Stimulated activated naive CD8-positive, alpha-beta T cell treated with anti-CD3 and anti-CD28 coated beads, Interleukin-15, Interleukin-2, amounts not matched to agents 100 U/mL and 50 U/mL, for 24 hours (primary cell): Measurements from ENCODE around the gene STPG3.

Source experiments
- ATAC-seq: fragments of 150-1000 bp; cut with Tn5 transposase; one replicate; pipeline ENCODE4 v1.10.0; 2021
- DNase-seq: peaks from one replicate; pipeline ENCODE4 v3.0.0; 2021

Gene STPG3

DNA sequence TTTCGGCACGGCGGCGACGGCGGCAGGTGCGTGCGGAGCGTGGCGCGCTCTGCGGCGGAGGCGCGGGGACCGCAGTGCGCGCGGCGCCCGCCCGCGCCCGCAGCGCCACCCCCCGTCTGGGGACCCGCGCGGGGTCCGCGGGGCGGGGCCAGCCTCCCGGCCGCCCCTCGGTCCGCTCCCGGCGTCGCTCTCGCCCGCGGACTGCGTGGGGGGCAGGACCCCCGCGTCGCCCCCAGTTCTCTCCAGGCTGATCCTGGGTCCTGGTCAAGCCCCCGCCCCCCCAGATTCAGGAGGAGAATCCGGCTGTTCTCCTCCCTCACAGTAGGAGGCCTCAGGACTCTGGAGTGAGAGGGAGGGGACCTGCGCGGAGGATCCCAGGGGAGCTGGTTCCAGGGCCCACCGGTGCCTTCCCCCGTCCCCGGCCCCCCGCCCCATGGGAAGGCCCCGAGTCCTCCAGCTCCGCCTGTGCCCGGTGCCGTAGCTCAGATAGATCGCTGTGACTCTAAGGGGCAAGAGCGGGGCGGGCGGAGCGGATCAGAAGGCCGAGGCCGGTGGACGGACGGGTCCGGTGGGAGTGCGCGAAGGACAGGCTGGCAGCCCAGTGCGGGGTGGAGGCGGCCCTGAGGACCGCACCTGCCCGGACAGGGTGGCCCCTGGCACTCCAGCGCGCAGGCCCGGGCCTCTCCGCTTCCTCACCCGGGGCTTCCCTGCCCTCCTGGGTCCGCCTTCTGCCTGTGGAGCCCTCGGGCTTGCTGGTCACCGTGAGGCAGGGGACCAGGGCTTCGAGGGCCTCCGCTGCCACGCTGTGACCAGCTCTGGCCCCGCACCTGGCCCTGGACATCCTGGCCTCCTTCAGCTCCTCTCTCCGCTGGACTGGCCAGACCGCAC lies 28.7 kb upstream of the STPG3 start, which contains the start of gene RNF208:
Gene RNF208, minus strand, starts transcription at position 51 of the 888 bp plus-strand sequence. CDS start 1,028 bp downstream, outside the sequence.
- ATAC-seq: no peak
- DNase-seq: no peak

DNA sequence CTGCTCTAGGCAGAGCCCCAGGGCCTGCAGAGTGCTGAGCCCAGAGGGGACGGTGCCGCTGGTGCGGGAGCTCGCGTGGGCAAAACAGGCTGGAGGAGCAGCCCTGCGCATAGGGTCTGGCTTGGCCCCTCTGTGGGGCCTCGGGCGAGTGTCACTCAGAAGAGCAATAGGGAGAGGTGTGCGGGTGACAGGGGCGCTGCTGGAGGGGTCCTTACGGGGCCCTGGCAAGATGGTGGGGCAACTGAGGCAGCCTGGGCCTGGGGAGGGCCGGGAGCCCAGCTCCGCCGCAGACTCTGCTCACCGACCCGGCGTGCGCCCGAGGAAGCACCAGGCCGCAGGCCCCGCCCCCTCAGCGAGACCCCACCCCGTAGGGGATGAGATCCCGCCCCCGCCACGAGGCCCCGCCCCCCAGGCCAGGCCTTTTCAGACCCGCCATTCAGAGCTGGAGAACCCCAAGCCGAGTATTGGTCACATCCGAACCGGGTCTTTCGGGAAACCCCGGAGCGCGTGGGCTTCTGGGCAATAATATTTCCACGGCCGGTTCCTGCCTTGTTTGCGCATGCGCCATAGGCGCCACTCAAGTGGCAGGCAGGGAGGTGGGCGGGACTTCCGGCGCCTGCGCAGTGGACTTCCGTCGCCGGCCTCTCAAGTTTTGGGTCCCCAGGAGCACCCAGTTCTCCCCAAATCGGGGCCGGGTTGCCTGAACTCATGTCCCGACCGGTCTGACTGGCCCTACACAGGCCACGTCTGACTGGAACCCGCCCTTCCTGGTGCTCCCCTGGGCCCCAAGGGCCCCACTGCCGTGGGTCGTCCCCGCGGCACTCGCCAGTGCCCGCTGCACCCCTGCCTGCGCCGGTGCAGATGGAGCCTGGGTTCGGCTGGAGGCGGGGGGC lies 27.8 kb upstream of the STPG3 start:
- peak; percentile 97 for DNase-seq
- ATAC-seq: peak; percentile 85

DNA sequence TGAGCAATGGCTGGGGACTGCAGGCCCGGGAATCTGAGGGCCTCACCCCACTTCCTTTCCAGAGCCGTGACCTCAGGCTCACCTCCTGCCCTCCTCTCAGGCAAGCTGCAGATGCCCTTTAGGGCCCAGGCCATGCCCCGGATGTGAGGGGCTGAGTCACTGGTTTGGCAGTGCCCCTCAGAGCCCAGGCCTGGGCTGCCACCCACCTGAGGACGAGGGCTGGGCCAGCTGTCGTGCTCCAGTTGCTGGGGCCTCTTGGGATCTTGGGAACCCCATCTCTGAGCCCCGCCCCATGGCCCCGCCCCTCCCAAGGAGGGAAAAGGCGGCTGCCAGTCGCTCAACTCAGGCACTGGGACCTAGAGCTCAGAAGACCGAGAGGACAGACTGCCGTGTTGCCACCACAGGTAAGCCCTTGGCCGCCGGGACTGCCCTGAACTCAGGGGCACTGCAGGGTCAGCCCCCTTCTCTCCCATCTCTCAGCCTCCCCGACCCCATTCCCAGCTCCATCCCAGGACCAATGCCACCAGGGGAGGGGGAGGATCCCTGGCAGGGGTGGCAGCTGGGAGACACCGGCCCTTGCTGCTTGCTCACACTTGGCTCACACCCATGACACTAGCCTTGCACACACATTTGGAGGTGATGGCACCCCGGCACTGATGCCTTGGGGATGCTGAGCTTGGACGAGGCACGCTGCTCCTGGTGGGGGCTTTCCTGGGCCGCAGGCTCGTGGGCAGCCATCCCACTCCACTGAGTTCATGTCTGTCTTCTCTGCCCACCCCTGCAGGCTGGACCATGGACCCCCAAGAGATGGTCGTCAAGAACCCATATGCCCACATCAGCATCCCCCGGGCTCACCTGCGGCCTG lies 26.0 kb upstream of the STPG3 start, which contains the start of gene CYSRT1:
Gene CYSRT1, plus strand, starts transcription at position 345 of the 865 bp plus-strand sequence. Its CDS starts 448 bp downstream, at position 793.
- peak; percentile 8 for ATAC-seq

DNA sequence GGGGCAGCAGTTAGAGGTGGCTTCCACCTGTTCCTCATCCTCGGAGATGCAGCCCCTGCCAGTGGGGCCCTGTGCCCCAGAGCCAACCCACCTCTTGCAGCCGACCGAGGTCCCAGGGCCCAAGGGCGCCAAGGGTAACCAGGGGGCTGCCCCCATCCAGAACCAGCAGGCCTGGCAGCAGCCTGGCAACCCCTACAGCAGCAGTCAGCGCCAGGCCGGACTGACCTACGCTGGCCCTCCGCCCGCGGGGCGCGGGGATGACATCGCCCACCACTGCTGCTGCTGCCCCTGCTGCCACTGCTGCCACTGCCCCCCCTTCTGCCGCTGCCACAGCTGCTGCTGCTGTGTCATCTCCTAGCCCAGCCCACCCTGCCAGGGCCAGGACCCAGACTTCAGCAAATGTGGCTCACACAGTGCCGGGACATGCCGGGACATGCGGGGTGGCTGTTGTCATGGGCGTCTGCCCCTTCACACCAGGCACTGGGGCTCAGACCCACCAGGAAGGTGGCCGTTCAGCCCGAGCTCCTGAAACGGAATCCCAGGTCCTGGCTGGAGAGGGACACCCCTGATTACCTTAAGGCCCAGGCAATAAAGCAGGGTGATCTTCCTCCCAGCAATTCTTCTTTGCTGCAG lies 25.3 kb upstream of the STPG3 start:
- DNase-seq: no peak

More for the DNA sequence above, 26.0 kb upstream of the STPG3 start, which contains the start of gene CYSRT1:
- DNase-seq: peak; percentile 55

DNA sequence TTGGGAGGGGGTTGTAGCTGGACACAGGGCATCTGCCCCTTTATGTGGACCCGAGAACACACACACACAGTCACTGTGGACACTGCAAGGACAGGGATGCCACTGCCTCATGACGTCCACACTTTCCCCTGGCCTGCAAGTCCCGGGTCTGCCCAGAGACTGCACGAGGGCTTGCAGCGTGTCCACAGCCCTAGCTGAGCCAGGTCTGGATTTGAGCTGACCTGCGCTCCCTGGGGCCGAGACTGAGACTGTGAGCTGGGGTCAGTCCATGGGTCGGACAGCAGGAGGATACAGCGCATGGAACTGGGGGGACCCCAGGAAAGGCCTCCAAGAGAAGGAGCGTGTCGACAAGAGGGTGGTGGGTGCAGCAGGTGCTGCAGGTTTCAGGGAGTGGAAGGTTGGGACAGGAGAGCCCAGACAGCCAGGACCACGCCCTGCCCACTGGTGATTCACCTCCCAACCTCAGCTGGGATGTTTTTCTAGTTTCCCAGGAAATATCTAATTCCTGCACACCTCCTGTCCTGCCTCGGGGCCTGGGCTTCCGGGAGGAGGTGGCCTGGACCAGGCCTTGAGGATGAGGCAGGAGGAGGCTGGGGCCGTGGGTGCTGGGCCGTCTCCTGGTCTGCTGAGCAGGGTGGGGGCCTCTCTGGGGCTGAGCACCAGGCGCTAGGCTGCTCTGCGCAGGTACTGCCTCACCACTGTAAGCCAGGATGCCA lies 24.6 kb upstream of the STPG3 start:
- no peak for ATAC-seq
- DNase-seq: no peak

More for the DNA sequence above, 25.3 kb upstream of the STPG3 start:
- ATAC-seq: no peak

DNA sequence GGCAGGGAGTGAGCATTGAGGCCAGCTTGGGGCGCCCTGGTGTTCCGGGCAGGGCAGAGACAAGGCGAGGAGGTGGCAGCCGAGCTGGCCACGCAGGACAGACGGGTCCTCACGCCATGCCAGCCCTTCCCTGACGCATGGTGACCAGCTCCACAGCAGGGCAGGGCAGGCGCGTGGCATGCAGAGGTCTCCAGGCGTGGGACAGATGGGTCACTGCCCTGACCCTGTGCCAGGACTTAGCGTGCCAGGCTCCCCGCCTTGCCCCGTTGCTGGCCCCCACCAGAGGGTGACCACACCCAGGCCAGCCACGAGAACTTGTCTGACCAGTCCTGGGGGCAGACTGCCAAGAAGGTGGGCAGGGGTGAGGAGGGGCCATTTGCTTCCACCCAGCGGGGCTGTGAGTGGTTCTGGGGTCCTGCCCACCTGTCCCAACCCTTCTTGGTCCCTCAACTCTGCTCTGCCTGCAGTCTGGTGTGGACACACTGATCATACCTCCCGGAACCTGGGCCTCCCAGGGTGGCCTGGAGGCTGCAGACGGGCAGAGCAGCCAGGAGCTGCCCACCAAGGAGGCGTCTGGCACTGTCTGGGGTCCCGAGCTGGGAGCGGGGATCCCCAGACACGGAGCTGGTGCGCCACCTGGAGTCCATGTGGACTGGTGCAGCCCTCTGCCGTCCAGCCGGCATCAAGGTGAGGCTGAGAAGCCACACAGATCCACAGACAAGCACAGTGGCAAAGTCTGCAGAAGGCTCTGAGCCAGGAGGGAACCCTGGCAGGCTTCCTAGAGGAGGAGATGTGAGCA lies 23.8 kb upstream of the STPG3 start, which contains the start of gene RNF224:
Gene RNF224, plus strand, starts transcription at position 449 of the 799 bp plus-strand sequence. CDS start 834 bp downstream, outside the sequence.
- peak; percentile 55 for ATAC-seq
- DNase-seq: peak; percentile 89

DNA sequence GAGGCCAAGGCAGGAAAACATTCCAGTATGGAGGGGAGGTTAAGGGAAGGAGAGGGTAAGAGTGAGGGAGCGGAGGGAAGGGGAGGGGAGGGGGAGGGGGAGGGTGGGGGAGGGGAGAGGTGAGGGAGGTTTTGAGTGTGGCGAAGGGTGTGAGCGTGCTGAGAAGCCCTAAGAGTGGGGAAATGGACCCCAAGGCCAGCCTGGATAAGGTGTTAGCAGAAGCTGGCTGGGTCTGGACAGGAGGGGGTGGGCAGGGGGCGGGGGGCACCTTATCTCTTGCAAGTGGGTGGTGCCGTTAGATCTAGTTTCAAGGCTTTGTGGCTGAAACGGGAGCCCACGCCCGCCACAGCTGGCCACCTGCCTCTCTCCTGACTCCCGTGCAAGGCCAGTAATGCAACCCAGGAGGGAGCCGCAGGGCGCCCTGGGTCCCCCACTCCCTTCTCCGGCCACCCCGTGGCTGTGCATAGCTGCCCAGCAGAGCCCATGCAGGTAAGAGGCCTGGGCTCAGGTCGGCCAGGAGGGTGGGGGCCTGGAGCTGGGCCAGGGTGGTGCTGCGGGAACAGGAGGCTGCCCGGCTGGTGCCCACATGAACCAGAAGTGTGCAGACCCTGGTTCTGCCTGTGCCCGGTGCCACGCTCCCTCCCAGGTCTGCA lies 23.1 kb upstream of the STPG3 start:
- ATAC-seq (no peak), DNase-seq (no peak)

DNA sequence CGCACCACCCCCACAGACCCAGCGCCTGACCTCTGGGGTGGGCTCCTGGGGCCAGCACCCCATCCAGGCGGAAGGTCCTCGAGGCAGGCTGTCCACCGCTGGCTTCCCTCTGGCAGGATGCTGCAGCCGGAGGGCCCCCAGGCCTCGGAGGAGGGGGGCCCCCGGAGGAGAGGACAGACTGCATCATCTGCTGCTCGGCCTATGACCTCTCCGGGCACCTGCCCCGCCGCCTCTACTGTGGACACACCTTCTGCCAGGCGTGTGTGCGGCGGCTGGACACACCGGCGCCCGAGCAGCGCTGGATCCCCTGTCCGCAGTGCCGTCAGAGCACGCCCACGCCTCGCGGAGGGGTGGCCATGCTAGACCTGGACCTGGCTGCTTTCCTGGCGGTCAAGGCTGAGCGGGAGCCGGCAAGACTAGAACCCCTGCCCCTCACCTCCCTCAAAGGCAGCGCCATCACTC lies 22.5 kb upstream of the STPG3 start:
- no peak for ATAC-seq
- no peak for DNase-seq

DNA sequence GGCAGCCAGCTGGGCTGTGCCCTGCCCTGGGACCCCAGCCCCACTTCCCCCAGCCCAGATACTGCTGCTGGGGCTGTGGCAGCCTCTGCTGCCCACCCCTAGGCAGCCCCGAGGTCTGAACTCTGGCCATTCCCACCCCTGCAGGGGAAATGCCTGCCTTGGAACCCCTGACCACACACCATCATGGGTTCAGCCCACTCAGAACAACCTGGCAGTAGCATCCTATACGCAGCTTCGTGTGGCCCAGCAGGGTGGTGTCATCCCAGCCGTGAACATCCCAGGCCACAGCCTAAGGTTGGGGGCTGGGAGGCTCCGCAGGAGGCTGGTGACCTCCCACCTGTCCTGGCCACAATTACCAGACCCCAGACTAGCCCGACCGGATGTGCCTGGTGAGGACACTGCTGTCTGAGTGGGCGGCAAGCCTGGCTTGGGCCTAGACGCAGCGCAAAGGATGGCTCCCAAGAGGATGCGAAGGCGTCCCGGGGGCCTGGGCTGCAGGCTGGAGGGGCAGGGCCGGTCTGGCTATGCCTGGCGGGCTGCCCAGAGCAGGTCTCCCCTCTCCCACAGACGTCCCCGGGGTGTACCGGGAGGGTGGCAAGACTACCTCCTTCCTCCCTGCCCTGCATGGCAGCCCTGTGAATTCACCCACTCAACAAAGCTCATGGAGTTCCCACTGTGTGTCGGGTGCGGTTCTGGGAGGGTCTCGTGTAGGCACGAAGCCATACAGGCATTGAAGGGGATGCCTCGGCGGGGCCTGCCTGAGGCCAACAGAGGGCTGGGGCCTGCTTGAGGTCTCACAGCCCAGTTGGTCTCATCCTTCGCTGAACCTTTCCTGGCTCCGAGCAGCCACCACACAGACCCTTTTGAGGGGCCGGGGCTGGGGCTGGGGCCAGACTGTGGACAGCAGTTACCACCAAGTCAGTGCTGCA lies 21.9 kb upstream of the STPG3 start:
- no peak for ATAC-seq

DNA sequence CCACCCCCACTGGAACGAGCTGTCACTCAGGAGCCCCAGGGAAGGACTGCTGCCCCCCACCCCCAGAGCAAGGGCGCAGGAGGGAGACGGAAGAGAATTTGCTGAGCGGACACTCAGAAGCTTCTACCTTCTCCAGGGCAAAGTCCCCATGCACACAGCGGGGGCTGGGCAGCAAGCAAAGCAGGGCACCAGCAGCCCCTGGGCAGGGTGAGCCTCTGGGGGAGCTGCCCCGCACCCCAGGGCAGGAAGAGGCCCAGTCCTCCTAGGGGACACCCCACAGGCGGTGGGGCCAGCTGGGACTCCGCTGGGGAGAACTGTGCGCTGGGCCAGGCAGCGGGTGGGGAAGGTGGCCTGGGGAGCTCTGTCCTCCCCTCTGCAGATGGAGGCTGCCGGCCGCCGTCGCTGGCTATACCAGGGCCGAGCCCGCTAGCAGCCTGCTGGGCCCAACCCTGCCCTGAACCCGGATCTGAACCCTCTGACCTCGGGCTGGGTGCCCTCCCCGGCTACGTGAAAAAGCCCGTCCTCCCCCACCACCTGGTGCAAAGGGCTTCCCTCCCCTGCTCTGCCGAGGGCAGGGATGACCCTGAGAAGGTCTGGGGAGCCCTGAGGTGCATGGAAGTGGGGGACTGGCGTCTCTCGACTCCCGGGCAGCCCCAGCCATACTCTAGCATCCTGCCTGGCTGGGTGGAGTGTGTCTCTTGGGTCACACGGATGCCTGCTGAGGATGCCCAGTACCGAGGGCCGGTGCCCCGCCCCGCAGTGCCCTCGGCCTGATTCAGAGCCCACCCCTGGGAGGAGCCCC lies 21.0 kb upstream of the STPG3 start:
- no peak for ATAC-seq
- DNase-seq: no peak

More for the DNA sequence above, 21.9 kb upstream of the STPG3 start:
- no peak for DNase-seq

DNA sequence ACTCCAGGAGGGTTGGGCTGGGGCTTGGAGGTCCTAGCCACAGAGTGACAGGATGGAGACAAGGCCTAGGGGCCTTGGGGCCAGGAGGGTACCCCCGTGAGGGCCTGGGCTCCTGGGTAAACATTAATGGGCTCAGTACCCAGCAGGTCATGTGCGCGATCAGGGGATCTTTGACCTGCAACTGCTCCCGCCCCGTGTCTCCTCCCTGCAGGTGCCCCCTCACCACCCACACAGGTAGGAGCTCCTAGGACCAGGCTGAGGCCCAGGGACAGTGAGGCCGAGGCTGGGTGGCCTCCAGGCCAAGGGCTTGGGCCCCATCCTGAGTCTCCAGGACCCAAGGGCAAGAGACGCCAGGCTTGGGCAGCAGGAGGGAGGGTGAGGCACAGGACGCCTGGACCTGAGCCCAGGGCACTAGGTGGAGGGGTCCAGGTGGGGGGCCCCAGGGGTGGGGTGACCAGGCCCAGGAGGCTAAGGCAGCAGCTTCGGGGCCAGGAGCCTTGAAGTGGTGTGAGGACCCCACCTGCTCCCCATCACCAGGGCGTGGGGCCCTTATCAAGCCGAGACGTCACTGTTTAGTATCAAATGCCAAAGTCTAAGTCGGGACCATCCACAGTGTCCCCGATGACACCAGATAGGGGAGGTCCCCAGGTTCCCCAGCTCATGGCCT lies 20.2 kb upstream of the STPG3 start, which contains the start of gene SLC34A3:
Gene SLC34A3, plus strand, starts transcription at position 197 of the 667 bp plus-strand sequence. CDS start 802 bp downstream, outside the sequence.
- no peak for DNase-seq
- ATAC-seq: no peak

DNA sequence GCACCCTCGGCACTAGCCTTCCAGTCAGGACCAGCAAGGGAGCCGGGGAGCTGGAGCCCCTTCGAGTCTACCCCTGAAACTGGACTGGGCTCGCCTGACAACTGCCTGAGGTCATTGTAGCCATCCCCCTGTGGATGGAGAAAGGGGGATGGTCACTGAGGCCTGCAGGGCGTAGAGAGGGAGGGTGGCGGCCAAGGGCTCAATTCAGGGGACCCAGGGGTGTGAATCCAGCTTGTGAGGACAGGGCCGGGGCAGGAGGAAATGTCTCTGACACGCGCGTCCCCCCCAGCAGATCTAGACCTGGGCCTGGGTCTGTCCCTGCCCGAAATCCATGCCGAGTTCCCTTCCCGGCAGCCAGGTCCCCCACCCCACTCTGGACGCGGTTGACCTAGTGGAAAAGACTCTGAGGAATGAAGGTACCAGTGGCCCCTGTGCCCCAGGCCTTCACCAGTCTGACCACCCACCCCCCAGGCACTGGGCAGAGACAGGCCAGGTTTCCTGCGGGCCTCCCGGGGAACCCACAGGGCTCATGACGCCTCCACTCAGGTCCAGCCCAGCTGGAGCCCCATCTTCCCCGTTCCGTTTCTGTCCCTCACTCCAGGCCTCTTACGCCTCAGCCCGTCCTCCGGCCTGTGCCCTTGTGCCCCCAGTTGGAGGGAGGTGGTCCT lies 19.6 kb upstream of the STPG3 start:
- no peak for DNase-seq
- ATAC-seq: no peak

DNA sequence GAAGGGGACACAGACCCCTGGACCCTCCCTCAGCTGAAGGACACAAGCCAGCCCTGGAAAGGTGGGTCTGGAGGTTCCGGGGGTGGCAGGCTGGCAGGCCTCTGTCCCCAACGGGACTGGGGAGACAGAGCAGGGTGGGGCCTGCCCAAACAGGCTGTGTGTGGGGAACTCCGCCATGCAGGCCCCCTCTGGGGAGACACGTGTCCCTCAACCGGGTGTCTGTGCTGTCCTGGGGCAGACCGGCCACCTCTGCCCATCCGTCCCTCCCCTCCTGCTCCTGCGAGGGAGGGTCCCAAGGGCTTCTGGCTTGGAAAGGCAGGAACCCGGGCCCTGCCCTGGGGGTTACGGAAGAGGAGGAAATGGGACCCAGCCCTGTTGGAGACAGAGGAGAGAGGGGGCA lies 19.0 kb upstream of the STPG3 start:
- DNase-seq (no peak), ATAC-seq (no peak)

DNA sequence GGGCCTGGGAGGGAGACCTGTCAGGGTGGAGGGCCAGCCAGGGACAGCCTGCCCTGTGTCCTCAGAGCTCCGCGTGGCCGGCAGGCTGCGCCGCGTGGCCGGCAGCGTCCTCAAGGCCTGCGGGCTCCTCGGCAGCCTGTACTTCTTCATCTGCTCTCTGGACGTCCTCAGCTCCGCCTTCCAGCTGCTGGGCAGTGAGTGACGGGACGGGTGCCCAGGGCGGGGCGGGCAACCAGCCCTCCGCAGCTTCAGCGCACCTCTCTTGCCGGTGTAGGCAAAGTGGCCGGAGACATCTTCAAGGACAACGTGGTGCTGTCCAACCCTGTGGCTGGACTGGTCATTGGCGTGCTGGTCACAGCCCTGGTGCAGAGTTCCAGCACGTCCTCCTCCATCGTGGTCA lies 18.6 kb upstream of the STPG3 start:
- ATAC-seq (no peak), DNase-seq (no peak)
